D721Med (cell line): ENCODE results near the gene USH2A.

Experiments
- DNase-seq: peaks from one replicate; pipeline ENCODE4 v3.0.0; 2011; ENCODE audit warnings: low spot score; ENCODE audit not compliant: insufficient read length
- FAIRE-seq: peaks from 2 replicates; lab custom pipeline; 2011; peaks lifted over from hg19 to GRCh38; lab: Jason Lieb, UNC
- TF ChIP-seq, protein P1 (sequence below): IDR thresholded peaks from 2 replicates; pipeline ENCODE4 v1.5.1; 2012; ENCODE audit warnings: mild to moderate bottlenecking, control low read depth; ENCODE audit not compliant: insufficient read depth; ENCODE audit errors: missing control alignments

USH2A gene

DNA sequence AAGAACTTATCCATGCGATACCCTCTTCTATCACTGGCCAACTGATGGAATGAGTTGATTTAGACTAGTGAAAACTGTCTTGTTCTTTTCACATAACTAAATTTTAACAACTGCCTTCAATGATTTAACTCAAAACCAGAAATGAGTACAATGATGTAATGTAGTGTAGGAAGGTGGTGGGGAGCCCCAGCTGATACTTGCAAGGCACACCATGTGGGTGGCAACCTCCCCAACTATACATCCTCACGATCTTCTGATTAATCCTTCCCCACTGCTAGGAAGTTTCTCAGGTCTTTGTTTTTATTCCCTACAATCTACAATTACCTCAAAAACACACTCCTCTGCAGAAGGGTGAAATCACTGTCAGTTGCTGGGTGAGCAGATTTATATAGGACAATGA lies 755.5 kb downstream of the USH2A start:
- TF ChIP-seq, protein P1, sequence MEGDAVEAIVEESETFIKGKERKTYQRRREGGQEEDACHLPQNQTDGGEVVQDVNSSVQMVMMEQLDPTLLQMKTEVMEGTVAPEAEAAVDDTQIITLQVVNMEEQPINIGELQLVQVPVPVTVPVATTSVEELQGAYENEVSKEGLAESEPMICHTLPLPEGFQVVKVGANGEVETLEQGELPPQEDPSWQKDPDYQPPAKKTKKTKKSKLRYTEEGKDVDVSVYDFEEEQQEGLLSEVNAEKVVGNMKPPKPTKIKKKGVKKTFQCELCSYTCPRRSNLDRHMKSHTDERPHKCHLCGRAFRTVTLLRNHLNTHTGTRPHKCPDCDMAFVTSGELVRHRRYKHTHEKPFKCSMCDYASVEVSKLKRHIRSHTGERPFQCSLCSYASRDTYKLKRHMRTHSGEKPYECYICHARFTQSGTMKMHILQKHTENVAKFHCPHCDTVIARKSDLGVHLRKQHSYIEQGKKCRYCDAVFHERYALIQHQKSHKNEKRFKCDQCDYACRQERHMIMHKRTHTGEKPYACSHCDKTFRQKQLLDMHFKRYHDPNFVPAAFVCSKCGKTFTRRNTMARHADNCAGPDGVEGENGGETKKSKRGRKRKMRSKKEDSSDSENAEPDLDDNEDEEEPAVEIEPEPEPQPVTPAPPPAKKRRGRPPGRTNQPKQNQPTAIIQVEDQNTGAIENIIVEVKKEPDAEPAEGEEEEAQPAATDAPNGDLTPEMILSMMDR: no peak
- FAIRE-seq: no peak
- DNase-seq: no peak

DNA sequence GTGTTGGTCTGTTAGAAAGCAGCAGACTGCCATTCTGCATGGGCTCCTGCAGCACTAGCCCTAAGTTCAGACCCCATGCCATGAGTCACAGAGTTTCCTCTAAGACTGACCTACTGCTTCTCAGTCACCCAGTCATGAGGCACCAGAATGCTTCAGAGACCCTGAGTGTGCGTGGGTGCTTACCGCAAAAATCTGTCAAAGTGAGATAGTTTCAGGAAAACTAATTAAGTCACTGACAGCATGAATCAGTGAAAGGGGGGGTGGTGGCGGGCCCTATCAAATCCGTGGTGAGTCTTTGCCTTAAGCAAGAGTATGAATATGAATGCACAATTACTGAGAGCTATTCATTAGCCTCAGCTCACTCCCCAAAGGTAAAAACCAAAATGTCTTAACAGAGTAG lies 758.0 kb downstream of the USH2A start:
- TF ChIP-seq, protein P1: no peak
- DNase-seq (no peak), FAIRE-seq (no peak)

DNA sequence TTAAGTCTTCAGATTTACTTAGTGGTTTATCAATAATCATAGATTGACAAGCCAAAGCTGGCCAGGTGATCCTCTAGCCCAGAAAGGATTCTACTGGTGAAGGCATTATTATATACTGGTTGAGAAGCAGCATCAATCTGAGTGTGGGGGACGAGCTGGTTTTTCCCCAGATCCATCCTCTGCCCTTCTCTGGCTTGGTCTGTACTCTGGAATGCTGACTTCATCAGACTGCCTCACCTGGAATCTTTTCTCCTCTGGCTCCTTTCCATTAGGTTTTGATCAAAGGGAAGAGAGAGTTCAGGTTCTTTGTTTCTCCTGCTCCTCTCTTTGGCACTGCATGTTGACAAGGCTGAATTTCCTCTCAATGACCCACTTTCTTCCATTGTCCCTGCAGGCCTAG lies 762.2 kb downstream of the USH2A start:
- TF ChIP-seq, protein P1: no peak
- FAIRE-seq (no peak), DNase-seq (no peak)

DNA sequence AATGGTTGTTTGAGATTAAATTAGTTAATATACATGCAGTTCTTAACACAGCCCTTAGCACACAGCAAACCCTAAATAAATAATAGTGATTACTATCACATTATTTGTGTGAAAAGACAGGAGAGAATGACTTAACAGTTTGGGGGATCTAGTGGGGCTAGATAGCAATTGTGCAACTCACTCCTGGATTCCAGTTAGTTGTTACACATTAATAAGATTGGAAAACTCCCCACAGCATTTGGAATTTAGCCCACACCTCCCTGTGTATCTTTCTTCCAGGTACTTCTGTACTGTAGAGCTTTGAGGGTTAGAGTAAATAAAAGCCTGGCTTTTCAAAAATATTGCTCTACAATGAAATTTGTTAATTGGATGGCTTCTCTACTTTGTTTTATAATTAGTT lies 763.0 kb downstream of the USH2A start:
- TF ChIP-seq, protein P1: no peak
- DNase-seq: no peak
- FAIRE-seq: no peak

DNA sequence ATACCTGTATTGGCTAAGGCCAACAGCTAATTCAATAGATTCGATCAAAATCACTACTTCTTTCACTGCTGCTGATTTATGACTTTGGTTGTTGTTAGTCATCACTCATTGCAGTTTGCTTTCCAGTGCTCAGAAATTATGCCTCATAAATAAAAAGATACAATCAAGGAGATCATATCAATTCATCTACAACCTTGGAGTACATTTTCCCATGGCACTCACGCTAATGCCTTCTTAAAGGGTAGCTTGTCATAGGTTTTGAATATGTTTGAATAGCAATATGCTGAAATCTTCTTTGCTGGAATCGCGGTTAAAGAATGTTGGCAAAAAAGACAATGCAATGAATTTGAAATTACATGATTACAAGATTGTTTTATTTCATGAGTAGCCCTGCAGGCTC lies 766.2 kb downstream of the USH2A start:
- FAIRE-seq: peak; percentile 87
- TF ChIP-seq, protein P1: no peak
- no peak for DNase-seq

DNA sequence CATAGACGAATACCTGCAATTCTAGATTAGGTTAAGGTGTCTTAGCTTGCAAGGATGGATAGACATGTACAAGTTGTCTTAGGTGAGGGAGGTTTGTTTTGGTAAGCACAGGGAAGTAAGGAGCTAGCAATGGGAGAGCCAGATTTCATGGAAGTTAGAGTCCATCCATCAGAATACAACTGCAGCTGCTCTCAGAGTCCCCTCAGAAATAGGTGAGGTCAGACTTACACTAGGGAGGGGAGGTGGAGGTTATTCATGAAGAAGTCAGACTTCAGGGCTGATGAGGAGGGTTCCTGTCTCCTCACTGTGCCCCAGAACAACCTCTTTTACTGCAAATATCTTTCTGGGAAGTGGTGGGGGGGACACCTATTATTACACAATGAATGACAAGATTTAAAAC lies 770.9 kb downstream of the USH2A start:
- FAIRE-seq (no peak), DNase-seq (no peak)
- TF ChIP-seq, protein P1: no peak

DNA sequence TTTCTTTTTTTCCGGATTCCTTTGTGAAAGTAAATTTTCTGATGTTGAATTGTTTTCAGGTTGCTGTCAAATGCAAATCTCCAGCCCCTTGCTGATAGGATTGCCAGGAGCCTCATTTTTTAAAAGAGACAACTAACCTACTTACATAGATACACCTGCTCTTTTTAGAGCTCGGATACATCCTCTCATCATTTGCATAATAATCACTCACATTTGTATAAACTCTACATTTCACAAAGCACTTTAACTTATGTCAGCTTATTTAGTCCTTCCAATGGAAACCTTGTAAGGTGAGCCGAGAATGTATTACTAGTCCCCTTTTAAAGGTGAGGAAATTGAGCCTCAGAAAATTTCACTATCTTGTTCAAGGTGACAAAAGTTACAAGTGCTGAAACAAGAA lies 771.4 kb downstream of the USH2A start:
- no peak for DNase-seq
- FAIRE-seq: no peak
- TF ChIP-seq, protein P1: no peak
